ENCODE results near the gene PCDHA10.

The PCDHA10 gene

GRCh38 chr5:140857177-140857986 is 1.7 kb downstream of the PCDHA10 start:
- H3K9me3 ChIP-seq (ENCODE audit: control insufficient read depth, low read length) = no peaks in the 10 kb centered on the region
- no peaks in the 10 kb centered on the region for H3K36me3 ChIP-seq (ENCODE audit: control insufficient read depth, insufficient read depth, low read length)
- H3K9ac ChIP-seq = no peak overlapping the region
- H3K4me3 ChIP-seq (ENCODE audit: low read depth, low read length) = peak overlapping the region; percentile 51
- peak overlapping the region; percentile 96 for H3K27ac ChIP-seq
- H3K27me3 ChIP-seq (ENCODE audit: control insufficient read depth, insufficient read depth, low read length) = no peaks in the 10 kb centered on the region
- H3K4me2 ChIP-seq (ENCODE audit: low read length) = peak overlapping the region; percentile 65
- no peak overlapping the region for H2AFZ ChIP-seq
- peaks cover 3% of the 10 kb centered on the region for H3K79me2 ChIP-seq
- TF ChIP-seq, protein P1, sequence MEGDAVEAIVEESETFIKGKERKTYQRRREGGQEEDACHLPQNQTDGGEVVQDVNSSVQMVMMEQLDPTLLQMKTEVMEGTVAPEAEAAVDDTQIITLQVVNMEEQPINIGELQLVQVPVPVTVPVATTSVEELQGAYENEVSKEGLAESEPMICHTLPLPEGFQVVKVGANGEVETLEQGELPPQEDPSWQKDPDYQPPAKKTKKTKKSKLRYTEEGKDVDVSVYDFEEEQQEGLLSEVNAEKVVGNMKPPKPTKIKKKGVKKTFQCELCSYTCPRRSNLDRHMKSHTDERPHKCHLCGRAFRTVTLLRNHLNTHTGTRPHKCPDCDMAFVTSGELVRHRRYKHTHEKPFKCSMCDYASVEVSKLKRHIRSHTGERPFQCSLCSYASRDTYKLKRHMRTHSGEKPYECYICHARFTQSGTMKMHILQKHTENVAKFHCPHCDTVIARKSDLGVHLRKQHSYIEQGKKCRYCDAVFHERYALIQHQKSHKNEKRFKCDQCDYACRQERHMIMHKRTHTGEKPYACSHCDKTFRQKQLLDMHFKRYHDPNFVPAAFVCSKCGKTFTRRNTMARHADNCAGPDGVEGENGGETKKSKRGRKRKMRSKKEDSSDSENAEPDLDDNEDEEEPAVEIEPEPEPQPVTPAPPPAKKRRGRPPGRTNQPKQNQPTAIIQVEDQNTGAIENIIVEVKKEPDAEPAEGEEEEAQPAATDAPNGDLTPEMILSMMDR (IDR thresholded peaks at IDR 0.05) = no peak
- H3K4me1 ChIP-seq = no peaks in the 10 kb centered on the region

DNA sequence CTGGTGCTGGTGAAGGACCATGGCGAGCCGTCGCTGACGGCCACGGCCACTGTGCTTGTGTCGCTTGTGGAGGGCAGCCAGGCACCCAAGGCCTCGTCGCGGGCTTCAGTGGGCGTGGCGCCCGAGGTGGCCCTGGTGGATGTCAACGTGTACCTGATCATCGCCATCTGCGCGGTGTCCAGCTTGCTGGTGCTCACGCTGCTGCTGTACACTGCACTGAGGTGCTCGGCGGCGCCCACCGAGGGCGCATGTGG is 2.2 kb downstream of the PCDHA10 start:
- no peak overlapping the region for H3K4me3 ChIP-seq (ENCODE audit: low read depth, low read length)
- H3K27ac ChIP-seq = no peak overlapping the region
- no peak overlapping the region for H2AFZ ChIP-seq
- H3K4me2 ChIP-seq (ENCODE audit: low read length) = no peak overlapping the region
- TF ChIP-seq, protein P1 (IDR thresholded peaks at IDR 0.05) = no peak
- no peaks in the 10 kb centered on the region for H3K27me3 ChIP-seq (ENCODE audit: control insufficient read depth, insufficient read depth, low read length)
- no peaks in the 10 kb centered on the region for H3K4me1 ChIP-seq
- H3K9ac ChIP-seq = no peak overlapping the region
- no peaks in the 10 kb centered on the region for H3K36me3 ChIP-seq (ENCODE audit: control insufficient read depth, insufficient read depth, low read length)
- peaks cover 3% of the 10 kb centered on the region for H3K79me2 ChIP-seq
- no peaks in the 10 kb centered on the region for H3K9me3 ChIP-seq (ENCODE audit: control insufficient read depth, low read length)

GRCh38 chr5:140862441-140863295 is 7.0 kb downstream of the PCDHA10 start:
- Histone ChIP-seq H3K9ac (no peak overlapping the region), H3K4me3 (ENCODE audit: low read depth, low read length) (no peak overlapping the region), H3K27ac (no peak overlapping the region), H2AFZ (no peak overlapping the region), H3K27me3 (ENCODE audit: control insufficient read depth, insufficient read depth, low read length) (no peaks in the 10 kb centered on the region), H3K79me2 (peaks cover 3% of the 10 kb centered on the region), H3K9me3 (ENCODE audit: control insufficient read depth, low read length) (no peaks in the 10 kb centered on the region), H3K36me3 (ENCODE audit: control insufficient read depth, insufficient read depth, low read length) (no peaks in the 10 kb centered on the region), H3K4me1 (no peaks in the 10 kb centered on the region), H3K4me2 (ENCODE audit: low read length) (no peak overlapping the region)
- TF ChIP-seq, protein P1 (IDR thresholded peaks at IDR 0.05) = no peak

GRCh38 chr5:140868721-140869554 is 13.2 kb downstream of the PCDHA10 start, which contains the start of gene PCDHA11:
TSS of gene PCDHA11 (plus strand) at chr5:140868957. CDS start at chr5:140869104, 147 bp downstream.
- Histone ChIP-seq H3K9me3 (ENCODE audit: control insufficient read depth, low read length) (peaks cover 3% of the 10 kb centered on the region), H2AFZ (no peak within 1 kb of the TSS), H3K9ac (no peak within 1 kb of the TSS), H3K4me3 (ENCODE audit: low read depth, low read length) (peak within 1 kb of the TSS; percentile 3), H3K79me2 (no peaks in the 10 kb centered on the region), H3K27me3 (ENCODE audit: control insufficient read depth, insufficient read depth, low read length) (no peaks in the 10 kb centered on the region), H3K4me1 (no peaks in the 10 kb centered on the region), H3K4me2 (ENCODE audit: low read length) (no peak within 1 kb of the TSS), H3K36me3 (ENCODE audit: control insufficient read depth, insufficient read depth, low read length) (no peaks in the 10 kb centered on the region), H3K27ac (peak within 1 kb of the TSS; percentile 4)
- TF ChIP-seq, protein P1 (IDR thresholded peaks at IDR 0.05) = peak; percentile 24
